Neural progenitor cell (in vitro differentiated cells): ENCODE data around the gene MYB.

ENCODE experiments used
- EZH2phosphoT487 ChIP-seq: fragments of 200-600 bp; sonication (generic); IDR thresholded peaks from 2 replicates; pipeline ENCODE4 v1.6.1; 2017; ENCODE audit warnings: antibody characterized with exemption
- TF ChIP-seq, protein P1 (sequence below): fragments of 200-600 bp; sonication (generic); IDR thresholded peaks from 2 replicates; pipeline ENCODE4 v1.5.1; 2017; ENCODE audit warnings: antibody characterized with exemption, mild to moderate bottlenecking

GRCh38 chr6:135161411-135162395 is 19.4 kb upstream of the MYB start:
- TF ChIP-seq, protein P1, sequence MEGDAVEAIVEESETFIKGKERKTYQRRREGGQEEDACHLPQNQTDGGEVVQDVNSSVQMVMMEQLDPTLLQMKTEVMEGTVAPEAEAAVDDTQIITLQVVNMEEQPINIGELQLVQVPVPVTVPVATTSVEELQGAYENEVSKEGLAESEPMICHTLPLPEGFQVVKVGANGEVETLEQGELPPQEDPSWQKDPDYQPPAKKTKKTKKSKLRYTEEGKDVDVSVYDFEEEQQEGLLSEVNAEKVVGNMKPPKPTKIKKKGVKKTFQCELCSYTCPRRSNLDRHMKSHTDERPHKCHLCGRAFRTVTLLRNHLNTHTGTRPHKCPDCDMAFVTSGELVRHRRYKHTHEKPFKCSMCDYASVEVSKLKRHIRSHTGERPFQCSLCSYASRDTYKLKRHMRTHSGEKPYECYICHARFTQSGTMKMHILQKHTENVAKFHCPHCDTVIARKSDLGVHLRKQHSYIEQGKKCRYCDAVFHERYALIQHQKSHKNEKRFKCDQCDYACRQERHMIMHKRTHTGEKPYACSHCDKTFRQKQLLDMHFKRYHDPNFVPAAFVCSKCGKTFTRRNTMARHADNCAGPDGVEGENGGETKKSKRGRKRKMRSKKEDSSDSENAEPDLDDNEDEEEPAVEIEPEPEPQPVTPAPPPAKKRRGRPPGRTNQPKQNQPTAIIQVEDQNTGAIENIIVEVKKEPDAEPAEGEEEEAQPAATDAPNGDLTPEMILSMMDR, result no peak
- TF ChIP-seq EZH2phosphoT487, result no peak
